ENCODE measurements around the gene SERGEF. TPM values are rescaled to one million over a fixed set of nuclear protein-coding genes. Genes with fewer than 3 reads are reported as not detected.

The SERGEF gene
- total RNA-seq, 1 experiment from 2014 or later: 28.7 TPM

DNA sequence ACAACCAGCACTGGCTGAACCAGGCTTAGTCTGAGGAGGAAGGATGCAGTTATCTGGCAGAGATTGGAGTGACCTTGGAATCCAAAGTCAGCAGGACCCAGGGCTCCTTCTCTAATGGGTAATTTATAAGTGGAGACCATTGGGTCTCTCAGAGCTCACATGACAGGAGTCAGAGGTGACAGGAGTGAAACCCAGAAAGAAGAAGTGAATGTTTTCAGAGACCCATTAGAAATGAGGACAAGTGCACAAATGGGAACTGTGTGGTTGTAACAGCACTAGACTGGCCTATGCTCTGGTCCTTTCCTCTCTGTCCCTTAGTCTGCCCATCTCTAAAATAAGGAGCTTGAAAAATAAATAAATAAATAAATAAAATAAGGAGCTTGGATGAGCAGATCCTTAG lies 107.4 kb downstream of the SERGEF start:
- Histone ChIP-seq H3K4me1 (replicated peaks; ENCODE audit: insufficient read depth) (no peaks in the 10 kb centered on the region), H3K36me3 (ENCODE audit: low read depth) (no peaks in the 10 kb centered on the region), H3F3A (ENCODE audit: insufficient read depth, low read depth) (no peaks in the 10 kb centered on the region), H3K4me2 (no peak overlapping the region), H3K9me2 (ENCODE audit: insufficient read depth) (no peaks in the 10 kb centered on the region), H4K20me1 (ENCODE audit: insufficient read depth) (no peaks in the 10 kb centered on the region), H3K4me3 (no peak overlapping the region), H3K79me2 (ENCODE audit: low read depth) (no peaks in the 10 kb centered on the region), H2AFZ (no peak overlapping the region), H3K27me3 (ENCODE audit: insufficient read depth, low read depth) (no peaks in the 10 kb centered on the region), H3K9me3 (ENCODE audit: insufficient read depth, low read depth) (no peaks in the 10 kb centered on the region), H3K27ac (no peak overlapping the region)
- POLR2A ChIA-PET (ENCODE audit: unreplicated experiment): no interaction called here
- BruUV-seq (replicated peaks): no TSS peak
- intact Hi-C loops (cut with micrococcal nuclease; ENCODE audit: unreplicated experiment): no loop called here
- CTCF ChIA-PET: no interaction called here
- DNase-seq: no peak
- no peak for TF ChIP-seq EZH2 (IDR thresholded peaks at IDR 0.05; ENCODE audit: low read depth)
- TF ChIP-seq, protein P1, sequence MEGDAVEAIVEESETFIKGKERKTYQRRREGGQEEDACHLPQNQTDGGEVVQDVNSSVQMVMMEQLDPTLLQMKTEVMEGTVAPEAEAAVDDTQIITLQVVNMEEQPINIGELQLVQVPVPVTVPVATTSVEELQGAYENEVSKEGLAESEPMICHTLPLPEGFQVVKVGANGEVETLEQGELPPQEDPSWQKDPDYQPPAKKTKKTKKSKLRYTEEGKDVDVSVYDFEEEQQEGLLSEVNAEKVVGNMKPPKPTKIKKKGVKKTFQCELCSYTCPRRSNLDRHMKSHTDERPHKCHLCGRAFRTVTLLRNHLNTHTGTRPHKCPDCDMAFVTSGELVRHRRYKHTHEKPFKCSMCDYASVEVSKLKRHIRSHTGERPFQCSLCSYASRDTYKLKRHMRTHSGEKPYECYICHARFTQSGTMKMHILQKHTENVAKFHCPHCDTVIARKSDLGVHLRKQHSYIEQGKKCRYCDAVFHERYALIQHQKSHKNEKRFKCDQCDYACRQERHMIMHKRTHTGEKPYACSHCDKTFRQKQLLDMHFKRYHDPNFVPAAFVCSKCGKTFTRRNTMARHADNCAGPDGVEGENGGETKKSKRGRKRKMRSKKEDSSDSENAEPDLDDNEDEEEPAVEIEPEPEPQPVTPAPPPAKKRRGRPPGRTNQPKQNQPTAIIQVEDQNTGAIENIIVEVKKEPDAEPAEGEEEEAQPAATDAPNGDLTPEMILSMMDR (conservative IDR thresholded peaks at IDR 0.05): no peak

GRCh38 chr11:17901481-17901880 lies 111.4 kb downstream of the SERGEF start:
- TF ChIP-seq EZH2 (IDR thresholded peaks at IDR 0.05; ENCODE audit: low read depth): no peak
- TF ChIP-seq, protein P1 (conservative IDR thresholded peaks at IDR 0.05): no peak
- Histone ChIP-seq H3K4me3 (no peak overlapping the region), H3K27ac (no peak overlapping the region), H3F3A (ENCODE audit: insufficient read depth, low read depth) (no peaks in the 10 kb centered on the region), H4K20me1 (ENCODE audit: insufficient read depth) (0 out of 2 replicates have a peak, but pooled peaks cover 5% of the 10 kb centered on the region), H3K4me1 (replicated peaks; ENCODE audit: insufficient read depth) (no peaks in the 10 kb centered on the region), H3K27me3 (ENCODE audit: insufficient read depth, low read depth) (no peaks in the 10 kb centered on the region), H2AFZ (no peak overlapping the region), H3K36me3 (ENCODE audit: low read depth) (no peaks in the 10 kb centered on the region), H3K4me2 (no peak overlapping the region), H3K9me2 (ENCODE audit: insufficient read depth) (no peaks in the 10 kb centered on the region), H3K9me3 (ENCODE audit: insufficient read depth, low read depth) (no peaks in the 10 kb centered on the region), H3K79me2 (ENCODE audit: low read depth) (no peaks in the 10 kb centered on the region)
- CTCF ChIA-PET: no interaction called here
- DNase-seq: no peak
- POLR2A ChIA-PET (ENCODE audit: unreplicated experiment): no interaction called here
- intact Hi-C loops (cut with micrococcal nuclease; ENCODE audit: unreplicated experiment): no loop called here
- no TSS peak for BruUV-seq (replicated peaks)

DNA sequence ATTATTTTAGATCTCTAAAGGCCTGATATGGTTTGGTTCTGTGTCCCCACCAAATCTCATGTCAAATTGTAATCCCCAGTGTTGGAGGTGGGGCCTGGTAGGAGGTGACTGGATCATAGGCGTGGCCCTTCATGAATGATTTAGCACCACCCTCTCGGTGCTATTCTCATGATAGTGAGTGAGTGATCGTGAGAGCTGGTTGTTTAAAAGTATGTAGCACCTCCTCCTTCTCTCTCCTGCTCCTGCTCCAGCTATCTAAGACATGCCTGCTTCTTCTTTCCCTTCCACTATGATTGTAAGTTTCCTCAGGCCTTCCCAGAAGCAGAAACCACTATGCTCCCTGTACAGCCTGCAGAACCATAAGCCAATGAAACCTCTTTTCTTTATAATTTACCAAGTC lies 114.1 kb downstream of the SERGEF start:
- no peaks in the 10 kb centered on the region for H3K79me2 ChIP-seq (ENCODE audit: low read depth)
- H3K4me2 ChIP-seq: no peak overlapping the region
- H3K27ac ChIP-seq: no peak overlapping the region
- H3K36me3 ChIP-seq (ENCODE audit: low read depth): no peaks in the 10 kb centered on the region
- 0 out of 2 replicates have a peak, but pooled peaks cover 5% of the 10 kb centered on the region for H4K20me1 ChIP-seq (ENCODE audit: insufficient read depth)
- intact Hi-C loops (cut with micrococcal nuclease; ENCODE audit: unreplicated experiment): no loop called here
- no peak for TF ChIP-seq EZH2 (IDR thresholded peaks at IDR 0.05; ENCODE audit: low read depth)
- TF ChIP-seq, protein P1 (conservative IDR thresholded peaks at IDR 0.05): no peak
- DNase-seq: no peak
- ChIA-PET POLR2A (ENCODE audit: unreplicated experiment) (no interaction called here), CTCF (no interaction called here)
- no peaks in the 10 kb centered on the region for H3K4me1 ChIP-seq (replicated peaks; ENCODE audit: insufficient read depth)
- no peak overlapping the region for H3K4me3 ChIP-seq
- no peaks in the 10 kb centered on the region for H3K27me3 ChIP-seq (ENCODE audit: insufficient read depth, low read depth)
- H3K9me2 ChIP-seq (ENCODE audit: insufficient read depth): no peaks in the 10 kb centered on the region
- H3F3A ChIP-seq (ENCODE audit: insufficient read depth, low read depth): no peaks in the 10 kb centered on the region
- no TSS peak for BruUV-seq (replicated peaks)
- no peak overlapping the region for H2AFZ ChIP-seq
- no peaks in the 10 kb centered on the region for H3K9me3 ChIP-seq (ENCODE audit: insufficient read depth, low read depth)

Measured in PC-9 (cell line).